PC-9 (cell line): ENCODE data around the gene MAS1. TPM values are rescaled to one million over a fixed set of nuclear protein-coding genes. Genes with fewer than 3 reads are reported as not detected.

Source experiments
- BruUV-seq: library from RNA; stranded (reverse); fragments of 400-500 nt; replicated peaks from 2 replicates; lab custom pipeline; 2021; lab: Mats Ljungman, UMichigan
- CTCF ChIA-PET: fragments of 300-600 bp; sonication (Branson Sonifier 250); formaldehyde crosslinking; loops from one replicate; lab custom pipeline; 2022; ENCODE audit warnings: antibody characterized with exemption; lab: Charles Lee
- POLR2A ChIA-PET: fragments of 300-600 bp; sonication (Branson Sonifier 250); formaldehyde crosslinking; loops from one replicate; lab custom pipeline; 2022; ENCODE audit warnings: antibody characterized with exemption; ENCODE audit not compliant: unreplicated experiment; lab: Charles Lee
- DNase-seq, 2 experiments: peaks; one replicate each; pipeline versions ENCODE4 v3.0.0 to v3.0.0-alpha.2; 2015 to 2022; ENCODE audit warnings: mixed read lengths in 1 of 2
- H2AFZ ChIP-seq: fragments of 200-600 bp; sonication (generic); 2 replicates; pipeline ENCODE4 v1.8.1; 2017; ENCODE audit warnings: antibody characterized with exemption
- H3F3A ChIP-seq: fragments of 200-600 bp; sonication (generic); 2 replicates; pipeline ENCODE4 v1.8.1; 2017; ENCODE audit warnings: antibody characterized with exemption, mild to moderate bottlenecking, low read depth; ENCODE audit not compliant: insufficient read depth
- H3K27ac ChIP-seq: fragments of 200-600 bp; sonication (generic); 2 replicates; pipeline ENCODE4 v1.6.1; 2016; ENCODE audit warnings: mixed run types
- H3K27me3 ChIP-seq: fragments of 200-600 bp; sonication (generic); 2 replicates; pipeline ENCODE4 v1.6.1; 2016; ENCODE audit warnings: low read depth, mixed run types; ENCODE audit not compliant: insufficient read depth
- H3K36me3 ChIP-seq: fragments of 200-600 bp; sonication (generic); 2 replicates; pipeline ENCODE4 v1.6.1; 2016; ENCODE audit warnings: low read depth, mixed run types
- H3K4me1 ChIP-seq: fragments of 200-600 bp; sonication (generic); replicated peaks from 2 replicates; pipeline ENCODE4 v1.6.1; 2016; ENCODE audit warnings: mixed run types; ENCODE audit not compliant: insufficient read depth
- H3K4me2 ChIP-seq: fragments of 200-600 bp; sonication (generic); 2 replicates; pipeline ENCODE4 v1.6.1; 2017; ENCODE audit warnings: mixed run types
- H3K4me3 ChIP-seq: fragments of 200-600 bp; sonication (generic); 2 replicates; pipeline ENCODE4 v1.6.1; 2016; ENCODE audit warnings: mixed run types
- H3K79me2 ChIP-seq: fragments of 200-600 bp; sonication (generic); 2 replicates; pipeline ENCODE4 v1.6.1; 2017; ENCODE audit warnings: low read depth, mixed run types
- H3K9me2 ChIP-seq: fragments of 200-600 bp; sonication (generic); 2 replicates; pipeline ENCODE4 v1.8.1; 2017; ENCODE audit warnings: mild to moderate bottlenecking; ENCODE audit not compliant: insufficient read depth
- H3K9me3 ChIP-seq: fragments of 200-600 bp; sonication (generic); 2 replicates; pipeline ENCODE4 v1.8.1; 2016; ENCODE audit warnings: low read depth; ENCODE audit not compliant: insufficient read depth
- H4K20me1 ChIP-seq: fragments of 200-600 bp; sonication (generic); 2 replicates; pipeline ENCODE4 v1.8.1; 2017; ENCODE audit not compliant: insufficient read depth
- EZH2 ChIP-seq: fragments of 200-600 bp; sonication (generic); IDR thresholded peaks from 2 replicates; pipeline ENCODE4 v1.8.0; 2017; ENCODE audit warnings: antibody characterized with exemption, low read depth
- intact Hi-C: fragments of 100-400 bp; cut with micrococcal nuclease; formaldehyde crosslinking; loops from one replicate; pipeline ENCODE4 v1.10.0; 2022; ENCODE audit not compliant: unreplicated experiment
- total RNA-seq: library from RNA; stranded (reverse); gene quantifications from 2 replicates; pipeline ENCODE4 v1.2.3, GENCODE V29; 2021
- TF ChIP-seq, protein P1 (sequence below): fragments of 200-600 bp; sonication (generic); conservative IDR thresholded peaks from 2 replicates; pipeline ENCODE4 v1.6.1; 2017; ENCODE audit warnings: mixed run types, antibody characterized with exemption, mild to moderate bottlenecking, moderate library complexity

Gene MAS1
- total RNA-seq, 1 experiment from 2014 or later = not detected

DNA sequence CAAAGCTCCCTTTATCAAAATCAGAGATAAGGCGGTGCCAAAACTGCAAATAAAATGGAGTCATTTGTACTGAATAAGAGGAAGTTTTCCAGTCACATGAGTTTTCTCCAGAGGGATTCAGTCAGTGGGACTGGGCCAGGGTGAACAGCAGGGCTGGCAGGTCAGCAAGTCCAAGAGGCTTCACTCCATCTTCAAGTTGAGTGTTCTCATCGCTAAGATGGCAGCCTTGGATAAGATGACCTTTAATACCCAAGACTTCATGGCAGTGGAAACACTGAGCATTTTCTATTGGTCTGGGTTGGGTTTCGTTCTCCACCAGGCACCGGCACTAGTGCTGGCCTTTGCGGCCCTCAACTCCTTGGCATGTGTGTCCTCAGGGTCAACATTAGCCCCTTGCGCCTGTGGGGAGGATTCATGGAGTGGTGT is 48.8 kb downstream of the MAS1 start:
- no peak overlapping the region for H3K27ac ChIP-seq
- H3K4me1 ChIP-seq = no peaks in the 10 kb centered on the region
- TF ChIP-seq EZH2 = no peak
- TF ChIP-seq, protein P1, sequence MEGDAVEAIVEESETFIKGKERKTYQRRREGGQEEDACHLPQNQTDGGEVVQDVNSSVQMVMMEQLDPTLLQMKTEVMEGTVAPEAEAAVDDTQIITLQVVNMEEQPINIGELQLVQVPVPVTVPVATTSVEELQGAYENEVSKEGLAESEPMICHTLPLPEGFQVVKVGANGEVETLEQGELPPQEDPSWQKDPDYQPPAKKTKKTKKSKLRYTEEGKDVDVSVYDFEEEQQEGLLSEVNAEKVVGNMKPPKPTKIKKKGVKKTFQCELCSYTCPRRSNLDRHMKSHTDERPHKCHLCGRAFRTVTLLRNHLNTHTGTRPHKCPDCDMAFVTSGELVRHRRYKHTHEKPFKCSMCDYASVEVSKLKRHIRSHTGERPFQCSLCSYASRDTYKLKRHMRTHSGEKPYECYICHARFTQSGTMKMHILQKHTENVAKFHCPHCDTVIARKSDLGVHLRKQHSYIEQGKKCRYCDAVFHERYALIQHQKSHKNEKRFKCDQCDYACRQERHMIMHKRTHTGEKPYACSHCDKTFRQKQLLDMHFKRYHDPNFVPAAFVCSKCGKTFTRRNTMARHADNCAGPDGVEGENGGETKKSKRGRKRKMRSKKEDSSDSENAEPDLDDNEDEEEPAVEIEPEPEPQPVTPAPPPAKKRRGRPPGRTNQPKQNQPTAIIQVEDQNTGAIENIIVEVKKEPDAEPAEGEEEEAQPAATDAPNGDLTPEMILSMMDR = no peak
- no peaks in the 10 kb centered on the region for H3K79me2 ChIP-seq
- no peak overlapping the region for H3K4me3 ChIP-seq
- no peaks in the 10 kb centered on the region for H3K36me3 ChIP-seq
- 0 out of 2 replicates have a peak, but pooled peaks cover 7% of the 10 kb centered on the region for H3K9me3 ChIP-seq
- H3F3A ChIP-seq = no peaks in the 10 kb centered on the region
- H3K27me3 ChIP-seq = peaks cover 52% of the 10 kb centered on the region
- no peaks in the 10 kb centered on the region for H4K20me1 ChIP-seq
- no TSS peak for BruUV-seq
- ChIA-PET POLR2A (no interaction called here), CTCF (no interaction called here)
- DNase-seq = no peak
- H3K4me2 ChIP-seq = no peak overlapping the region
- intact Hi-C loops = loop anchor here (5.0 kb wide), 1 partner anchor 247 kb away; the partner anchor contains the start of gene SOD2
- no peaks in the 10 kb centered on the region for H3K9me2 ChIP-seq
- no peak overlapping the region for H2AFZ ChIP-seq

Other genes starting within 250 kb of the MAS1 start
- 49.6 and 63.3 TPM in 2 replicates for gene SOD2, start 197.7 kb upstream of the MAS1 start, total RNA-seq
- gene WTAP, start 163.5 kb upstream of the MAS1 start, total RNA-seq = 44.7 and 46.5 TPM in 2 replicates
- gene ACAT2, start 128.9 kb upstream of the MAS1 start, total RNA-seq = 48.5 and 71.0 TPM in 2 replicates
- 159 and 166 TPM in 2 replicates for gene TCP1, start 101.4 kb upstream of the MAS1 start, total RNA-seq
- 41.1 and 54.4 TPM in 2 replicates for gene MRPL18, start 100.5 kb upstream of the MAS1 start, total RNA-seq
- 0.20 TPM in 1 of 2 replicates, not detected in the other for gene PNLDC1, start 90.7 kb upstream of the MAS1 start, total RNA-seq
- 50.9 and 53.1 TPM in 2 replicates for gene IGF2R, start 78.1 kb downstream of the MAS1 start, total RNA-seq
- gene SLC22A1, start 230.8 kb downstream of the MAS1 start, total RNA-seq = 0.25 TPM in 1 of 2 replicates, not detected in the other